Measurements from ENCODE around the gene GRIA3. TPM values are rescaled to one million over a fixed set of nuclear protein-coding genes. Genes with fewer than 3 reads are reported as not detected.

Gene GRIA3
- total RNA-seq, 1 experiment from 2014 or later: not detected

DNA sequence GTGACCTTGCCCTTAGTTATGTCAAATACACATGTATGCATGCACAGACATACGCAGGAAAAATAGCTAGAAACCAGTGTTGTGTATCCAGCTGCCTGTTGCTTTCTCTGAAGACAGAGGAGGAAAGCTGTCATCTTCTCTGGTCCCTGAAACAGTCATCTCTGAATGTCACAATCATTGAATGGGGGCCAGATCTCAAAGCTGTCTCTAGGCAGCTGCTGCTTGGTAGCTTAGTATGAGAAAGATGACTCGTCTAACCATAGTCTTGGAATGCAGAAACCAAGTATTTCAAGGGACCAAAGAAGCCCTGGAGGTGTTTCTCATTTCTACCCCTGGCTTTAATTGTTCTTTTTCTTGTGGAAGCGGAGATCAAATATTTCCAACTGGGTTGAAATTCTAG is 4.0 kb downstream of the GRIA3 start:
- TF ChIP-seq ZFX (IDR thresholded peaks at IDR 0.05) (no peak), TCF7L2 (IDR thresholded peaks at IDR 0.05; ENCODE audit: borderline replicate concordance, extremely low read depth, insufficient read depth, insufficient read length) (no peak), ZNF274 (IDR thresholded peaks at IDR 0.05; ENCODE audit: low read depth, low read length) (no peak), CBX3 (IDR thresholded peaks at IDR 0.05; ENCODE audit: low read depth) (no peak)
- TF ChIP-seq, protein P1, sequence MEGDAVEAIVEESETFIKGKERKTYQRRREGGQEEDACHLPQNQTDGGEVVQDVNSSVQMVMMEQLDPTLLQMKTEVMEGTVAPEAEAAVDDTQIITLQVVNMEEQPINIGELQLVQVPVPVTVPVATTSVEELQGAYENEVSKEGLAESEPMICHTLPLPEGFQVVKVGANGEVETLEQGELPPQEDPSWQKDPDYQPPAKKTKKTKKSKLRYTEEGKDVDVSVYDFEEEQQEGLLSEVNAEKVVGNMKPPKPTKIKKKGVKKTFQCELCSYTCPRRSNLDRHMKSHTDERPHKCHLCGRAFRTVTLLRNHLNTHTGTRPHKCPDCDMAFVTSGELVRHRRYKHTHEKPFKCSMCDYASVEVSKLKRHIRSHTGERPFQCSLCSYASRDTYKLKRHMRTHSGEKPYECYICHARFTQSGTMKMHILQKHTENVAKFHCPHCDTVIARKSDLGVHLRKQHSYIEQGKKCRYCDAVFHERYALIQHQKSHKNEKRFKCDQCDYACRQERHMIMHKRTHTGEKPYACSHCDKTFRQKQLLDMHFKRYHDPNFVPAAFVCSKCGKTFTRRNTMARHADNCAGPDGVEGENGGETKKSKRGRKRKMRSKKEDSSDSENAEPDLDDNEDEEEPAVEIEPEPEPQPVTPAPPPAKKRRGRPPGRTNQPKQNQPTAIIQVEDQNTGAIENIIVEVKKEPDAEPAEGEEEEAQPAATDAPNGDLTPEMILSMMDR (IDR thresholded peaks at IDR 0.05 in 2 of 3, conservative IDR thresholded peaks at IDR 0.05 in 1 of 3; ENCODE audit: borderline replicate concordance in 1 of 3, insufficient read depth in 1 of 3, low read depth in 2 of 3, low read length in 2 of 3): no peak
- Histone ChIP-seq H3K79me2 (ENCODE audit: insufficient read depth, low read length) (no peaks in the 10 kb centered on the region), H3K9me3 (ENCODE audit: control insufficient read depth in 1 of 2, insufficient read depth in 1 of 2, low read depth in 1 of 2, low read length in 2 of 2) (no peaks in the 10 kb centered on the region), H3K9me2 (ENCODE audit: insufficient read depth) (no peaks in the 10 kb centered on the region), H3K4me3 (replicated peaks in 1 of 2; ENCODE audit: low read depth in 1 of 2, low read length in 2 of 2) (no peak overlapping the region), H3K27me3 (ENCODE audit: insufficient read depth, low read length) (peaks cover 4% of the 10 kb centered on the region; the same call in 1 of the 2 replicates), H2AFZ (ENCODE audit: low read depth, low read length, poor library complexity, severe bottlenecking) (no peak overlapping the region), H3K9ac (ENCODE audit: low read length) (no peak overlapping the region), H3K4me1 (ENCODE audit: control insufficient read depth in 1 of 2, insufficient read depth in 2 of 2, low read length in 2 of 2) (no peaks in the 10 kb centered on the region), H3K4me2 (ENCODE audit: low read length) (no peak overlapping the region), H3K36me3 (ENCODE audit: control insufficient read depth in 1 of 2, insufficient read depth in 2 of 2, low read length in 2 of 2) (no peaks in the 10 kb centered on the region), H3K27ac (ENCODE audit: low read depth, low read length) (no peak overlapping the region), H4K20me1 (ENCODE audit: insufficient read depth) (no peaks in the 10 kb centered on the region)
- DNase-seq (ENCODE audit: low read depth, low spot score) (no peak), ATAC-seq (no peak)
- ChIA-PET CTCF (no interaction called here), POLR2A (no interaction called here), RAD21 (ENCODE audit: low non-redundant PET in 1 of 2, low total read pairs in 2 of 2, uncharacterized antibody in 2 of 2, unreplicated experiment in 2 of 2) (no interaction called here)
- BruUV-seq (replicated peaks): no TSS peak
- intact Hi-C loops (cut with micrococcal nuclease): no loop called here

DNA sequence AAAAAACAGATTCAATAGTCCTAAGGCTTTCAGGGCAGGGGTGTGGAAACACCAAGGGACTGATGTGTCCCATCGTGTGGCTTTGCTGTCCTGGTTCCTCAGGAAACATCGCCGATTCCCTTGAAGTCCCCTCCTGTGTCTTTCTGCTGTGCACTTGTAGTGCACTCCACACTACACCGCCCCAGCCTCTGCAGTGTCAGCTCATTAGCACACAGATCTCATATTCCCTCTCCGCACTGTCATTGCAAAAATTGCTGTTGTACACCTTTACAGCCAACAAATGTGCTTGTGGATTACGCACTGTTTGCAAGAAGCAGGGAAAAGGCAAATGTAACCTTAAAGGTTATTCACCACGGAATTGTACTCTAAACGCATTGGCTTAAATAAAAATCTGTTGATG is 5.3 kb downstream of the GRIA3 start:
- BruUV-seq (replicated peaks): no TSS peak
- Histone ChIP-seq H3K9me2 (ENCODE audit: insufficient read depth) (no peaks in the 10 kb centered on the region), H3K4me1 (ENCODE audit: control insufficient read depth in 1 of 2, insufficient read depth in 2 of 2, low read length in 2 of 2) (no peaks in the 10 kb centered on the region), H3K9me3 (ENCODE audit: control insufficient read depth in 1 of 2, insufficient read depth in 1 of 2, low read depth in 1 of 2, low read length in 2 of 2) (no peaks in the 10 kb centered on the region), H3K4me3 (replicated peaks in 1 of 2; ENCODE audit: low read depth in 1 of 2, low read length in 2 of 2) (no peak overlapping the region), H2AFZ (ENCODE audit: low read depth, low read length, poor library complexity, severe bottlenecking) (no peak overlapping the region), H3K9ac (ENCODE audit: low read length) (no peak overlapping the region), H3K36me3 (ENCODE audit: control insufficient read depth in 1 of 2, insufficient read depth in 2 of 2, low read length in 2 of 2) (no peaks in the 10 kb centered on the region), H4K20me1 (ENCODE audit: insufficient read depth) (no peaks in the 10 kb centered on the region), H3K4me2 (ENCODE audit: low read length) (no peak overlapping the region), H3K79me2 (ENCODE audit: insufficient read depth, low read length) (no peaks in the 10 kb centered on the region), H3K27ac (ENCODE audit: low read depth, low read length) (no peak overlapping the region), H3K27me3 (ENCODE audit: insufficient read depth, low read length) (peaks cover 4% of the 10 kb centered on the region; the same call in 1 of the 2 replicates)
- ATAC-seq (no peak), DNase-seq (ENCODE audit: low read depth, low spot score) (no peak)
- POLR2A ChIA-PET: no interaction called here
- intact Hi-C loops (cut with micrococcal nuclease): no loop called here
- CTCF ChIA-PET: no interaction called here
- RAD21 ChIA-PET (ENCODE audit: low non-redundant PET in 1 of 2, low total read pairs in 2 of 2, uncharacterized antibody in 2 of 2, unreplicated experiment in 2 of 2): no interaction called here
- TF ChIP-seq SRF (IDR thresholded peaks at IDR 0.05; ENCODE audit: low read depth) (no peak), POLR2AphosphoS5 (IDR thresholded peaks at IDR 0.05; ENCODE audit: low read depth, low read length) (no peak), EGR1 (IDR thresholded peaks at IDR 0.05; ENCODE audit: low read depth) (no peak), ZNF274 (IDR thresholded peaks at IDR 0.05; ENCODE audit: low read depth, low read length) (no peak), ZFX (IDR thresholded peaks at IDR 0.05) (no peak), FOSL1 (IDR thresholded peaks at IDR 0.05; ENCODE audit: low read depth) (no peak), SP1 (IDR thresholded peaks at IDR 0.05; ENCODE audit: low read depth) (no peak), CEBPB (IDR thresholded peaks at IDR 0.05; ENCODE audit: low read depth) (no peak), EZH2phosphoT487 (IDR thresholded peaks at IDR 0.05; ENCODE audit: borderline replicate concordance) (no peak), CBX3 (IDR thresholded peaks at IDR 0.05; ENCODE audit: low read depth) (no peak)
- TF ChIP-seq, protein P1 (IDR thresholded peaks at IDR 0.05 in 2 of 3, conservative IDR thresholded peaks at IDR 0.05 in 1 of 3; ENCODE audit: borderline replicate concordance in 1 of 3, insufficient read depth in 1 of 3, low read depth in 2 of 3, low read length in 2 of 3): no peak
- TF ChIP-seq, protein P2, sequence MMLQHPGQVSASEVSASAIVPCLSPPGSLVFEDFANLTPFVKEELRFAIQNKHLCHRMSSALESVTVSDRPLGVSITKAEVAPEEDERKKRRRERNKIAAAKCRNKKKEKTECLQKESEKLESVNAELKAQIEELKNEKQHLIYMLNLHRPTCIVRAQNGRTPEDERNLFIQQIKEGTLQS (IDR thresholded peaks at IDR 0.05): no peak
- TF ChIP-seq, protein P3, sequence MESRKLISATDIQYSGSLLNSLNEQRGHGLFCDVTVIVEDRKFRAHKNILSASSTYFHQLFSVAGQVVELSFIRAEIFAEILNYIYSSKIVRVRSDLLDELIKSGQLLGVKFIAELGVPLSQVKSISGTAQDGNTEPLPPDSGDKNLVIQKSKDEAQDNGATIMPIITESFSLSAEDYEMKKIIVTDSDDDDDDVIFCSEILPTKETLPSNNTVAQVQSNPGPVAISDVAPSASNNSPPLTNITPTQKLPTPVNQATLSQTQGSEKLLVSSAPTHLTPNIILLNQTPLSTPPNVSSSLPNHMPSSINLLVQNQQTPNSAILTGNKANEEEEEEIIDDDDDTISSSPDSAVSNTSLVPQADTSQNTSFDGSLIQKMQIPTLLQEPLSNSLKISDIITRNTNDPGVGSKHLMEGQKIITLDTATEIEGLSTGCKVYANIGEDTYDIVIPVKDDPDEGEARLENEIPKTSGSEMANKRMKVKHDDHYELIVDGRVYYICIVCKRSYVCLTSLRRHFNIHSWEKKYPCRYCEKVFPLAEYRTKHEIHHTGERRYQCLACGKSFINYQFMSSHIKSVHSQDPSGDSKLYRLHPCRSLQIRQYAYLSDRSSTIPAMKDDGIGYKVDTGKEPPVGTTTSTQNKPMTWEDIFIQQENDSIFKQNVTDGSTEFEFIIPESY (IDR thresholded peaks at IDR 0.05; ENCODE audit: extremely low read depth, insufficient replicate concordance, low read length): no peak
